ENCODE measurements around the gene CPE. TPM values are rescaled to one million over a fixed set of nuclear protein-coding genes. Genes with fewer than 3 reads are reported as not detected.

The CPE gene
- total RNA-seq, 1 experiment from 2014 or later = 0.92 TPM

- ATAC-seq (no peak), DNase-seq (ENCODE audit: low read depth, low spot score) (no peak)
- no peaks in the 10 kb centered on the region for H3K4me1 ChIP-seq (ENCODE audit: control insufficient read depth, insufficient read depth, low read length)
- ChIA-PET CTCF (no interaction called here), POLR2A (no interaction called here)
- no peak overlapping the region for H3K27ac ChIP-seq (ENCODE audit: low read length)
- H3K27me3 ChIP-seq (ENCODE audit: control insufficient read depth, insufficient read depth, low read length) = no peaks in the 10 kb centered on the region
- TF ChIP-seq POLR2AphosphoS5 (IDR thresholded peaks at IDR 0.05; ENCODE audit: low read depth, low read length) = no peak
- TF ChIP-seq, protein P1, sequence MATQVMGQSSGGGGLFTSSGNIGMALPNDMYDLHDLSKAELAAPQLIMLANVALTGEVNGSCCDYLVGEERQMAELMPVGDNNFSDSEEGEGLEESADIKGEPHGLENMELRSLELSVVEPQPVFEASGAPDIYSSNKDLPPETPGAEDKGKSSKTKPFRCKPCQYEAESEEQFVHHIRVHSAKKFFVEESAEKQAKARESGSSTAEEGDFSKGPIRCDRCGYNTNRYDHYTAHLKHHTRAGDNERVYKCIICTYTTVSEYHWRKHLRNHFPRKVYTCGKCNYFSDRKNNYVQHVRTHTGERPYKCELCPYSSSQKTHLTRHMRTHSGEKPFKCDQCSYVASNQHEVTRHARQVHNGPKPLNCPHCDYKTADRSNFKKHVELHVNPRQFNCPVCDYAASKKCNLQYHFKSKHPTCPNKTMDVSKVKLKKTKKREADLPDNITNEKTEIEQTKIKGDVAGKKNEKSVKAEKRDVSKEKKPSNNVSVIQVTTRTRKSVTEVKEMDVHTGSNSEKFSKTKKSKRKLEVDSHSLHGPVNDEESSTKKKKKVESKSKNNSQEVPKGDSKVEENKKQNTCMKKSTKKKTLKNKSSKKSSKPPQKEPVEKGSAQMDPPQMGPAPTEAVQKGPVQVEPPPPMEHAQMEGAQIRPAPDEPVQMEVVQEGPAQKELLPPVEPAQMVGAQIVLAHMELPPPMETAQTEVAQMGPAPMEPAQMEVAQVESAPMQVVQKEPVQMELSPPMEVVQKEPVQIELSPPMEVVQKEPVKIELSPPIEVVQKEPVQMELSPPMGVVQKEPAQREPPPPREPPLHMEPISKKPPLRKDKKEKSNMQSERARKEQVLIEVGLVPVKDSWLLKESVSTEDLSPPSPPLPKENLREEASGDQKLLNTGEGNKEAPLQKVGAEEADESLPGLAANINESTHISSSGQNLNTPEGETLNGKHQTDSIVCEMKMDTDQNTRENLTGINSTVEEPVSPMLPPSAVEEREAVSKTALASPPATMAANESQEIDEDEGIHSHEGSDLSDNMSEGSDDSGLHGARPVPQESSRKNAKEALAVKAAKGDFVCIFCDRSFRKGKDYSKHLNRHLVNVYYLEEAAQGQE (IDR thresholded peaks at IDR 0.05; ENCODE audit: insufficient read depth in 1 of 2, low read depth in 2 of 2, low read length in 1 of 2) = no peak
- no peak for TF ChIP-seq SIN3A (IDR thresholded peaks at IDR 0.05; ENCODE audit: borderline replicate concordance, insufficient read depth, low read depth, low read length)
- no peak for TF ChIP-seq TCF7L2 (IDR thresholded peaks at IDR 0.05; ENCODE audit: low read depth, low read length)
- TF ChIP-seq, protein P2, sequence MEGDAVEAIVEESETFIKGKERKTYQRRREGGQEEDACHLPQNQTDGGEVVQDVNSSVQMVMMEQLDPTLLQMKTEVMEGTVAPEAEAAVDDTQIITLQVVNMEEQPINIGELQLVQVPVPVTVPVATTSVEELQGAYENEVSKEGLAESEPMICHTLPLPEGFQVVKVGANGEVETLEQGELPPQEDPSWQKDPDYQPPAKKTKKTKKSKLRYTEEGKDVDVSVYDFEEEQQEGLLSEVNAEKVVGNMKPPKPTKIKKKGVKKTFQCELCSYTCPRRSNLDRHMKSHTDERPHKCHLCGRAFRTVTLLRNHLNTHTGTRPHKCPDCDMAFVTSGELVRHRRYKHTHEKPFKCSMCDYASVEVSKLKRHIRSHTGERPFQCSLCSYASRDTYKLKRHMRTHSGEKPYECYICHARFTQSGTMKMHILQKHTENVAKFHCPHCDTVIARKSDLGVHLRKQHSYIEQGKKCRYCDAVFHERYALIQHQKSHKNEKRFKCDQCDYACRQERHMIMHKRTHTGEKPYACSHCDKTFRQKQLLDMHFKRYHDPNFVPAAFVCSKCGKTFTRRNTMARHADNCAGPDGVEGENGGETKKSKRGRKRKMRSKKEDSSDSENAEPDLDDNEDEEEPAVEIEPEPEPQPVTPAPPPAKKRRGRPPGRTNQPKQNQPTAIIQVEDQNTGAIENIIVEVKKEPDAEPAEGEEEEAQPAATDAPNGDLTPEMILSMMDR (IDR thresholded peaks at IDR 0.05) = no peak
- no peak overlapping the region for H3K4me3 ChIP-seq (ENCODE audit: low read depth in 2 of 2, low read length in 2 of 2)
- H3K36me3 ChIP-seq (ENCODE audit: control insufficient read depth, insufficient read depth, low read length) = no peaks in the 10 kb centered on the region
- in situ Hi-C loops (cut with HindIII; ENCODE audit: low pct_unique_long_range_greater_than_20kb, low sequenced_read_pairs) = no loop called here
- H3K9me3 ChIP-seq (ENCODE audit: control insufficient read depth, insufficient read depth, low read depth, low read length) = peaks cover 11% of the 10 kb centered on the region; the same call in 1 of the 2 replicates
- intact Hi-C loops (cut with micrococcal nuclease; ENCODE audit: unreplicated experiment) = no loop called here
- BruUV-seq (replicated peaks) = no TSS peak
Observed at GRCh38 chr4:165476214-165477098, 97.6 kb downstream of the CPE start.

- Histone ChIP-seq H3K4me3 (ENCODE audit: low read depth in 2 of 2, low read length in 2 of 2) (no peak overlapping the region), H3K9me3 (ENCODE audit: control insufficient read depth, insufficient read depth, low read depth, low read length) (peaks cover 8% of the 10 kb centered on the region; the same call in 1 of the 2 replicates), H3K27ac (ENCODE audit: low read length) (no peak overlapping the region), H3K4me1 (ENCODE audit: control insufficient read depth, insufficient read depth, low read length) (no peaks in the 10 kb centered on the region), H3K36me3 (ENCODE audit: control insufficient read depth, insufficient read depth, low read length) (no peaks in the 10 kb centered on the region), H3K27me3 (ENCODE audit: control insufficient read depth, insufficient read depth, low read length) (no peaks in the 10 kb centered on the region)
- ChIA-PET CTCF (no interaction called here), POLR2A (no interaction called here)
- no TSS peak for BruUV-seq (replicated peaks)
- in situ Hi-C loops (cut with HindIII; ENCODE audit: low pct_unique_long_range_greater_than_20kb, low sequenced_read_pairs) = no loop called here
- no peak for DNase-seq (ENCODE audit: low read depth, low spot score)
- intact Hi-C loops (cut with micrococcal nuclease; ENCODE audit: unreplicated experiment) = no loop called here
- TF ChIP-seq POLR2AphosphoS5 (IDR thresholded peaks at IDR 0.05; ENCODE audit: low read depth, low read length) = no peak
- TF ChIP-seq SIN3A (IDR thresholded peaks at IDR 0.05; ENCODE audit: borderline replicate concordance, insufficient read depth, low read depth, low read length) = no peak
- TF ChIP-seq TCF7L2 (IDR thresholded peaks at IDR 0.05; ENCODE audit: low read depth, low read length) = no peak
- TF ChIP-seq, protein P2 (IDR thresholded peaks at IDR 0.05) = no peak
- TF ChIP-seq, protein P1 (IDR thresholded peaks at IDR 0.05; ENCODE audit: insufficient read depth in 1 of 2, low read depth in 2 of 2, low read length in 1 of 2) = no peak
- ATAC-seq = no peak
Observed at GRCh38 chr4:165477799-165478198, 99.0 kb downstream of the CPE start.

Measured in Panc1 (cell line).